ENCODE measurements around the gene RNF220.

DNA sequence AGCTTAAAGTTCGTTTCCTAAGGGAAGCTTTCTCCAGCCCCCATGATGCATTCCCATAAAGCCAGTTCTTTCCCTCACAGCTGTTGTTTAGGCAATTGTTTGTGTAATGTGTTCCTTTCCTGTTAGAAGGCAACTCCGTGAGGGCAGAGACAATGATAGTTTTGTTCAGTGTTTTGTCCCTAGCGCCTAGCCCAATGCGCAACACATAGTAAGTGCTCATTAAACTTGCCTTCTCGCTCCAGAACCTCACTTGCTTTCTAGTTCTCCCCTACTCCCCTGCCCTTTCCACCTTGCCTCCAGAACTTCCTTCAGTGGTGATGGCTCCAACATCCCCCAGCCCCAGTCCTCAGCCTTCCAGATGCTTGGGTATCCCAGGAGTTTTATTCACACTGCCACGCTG is 153.8 kb downstream of the RNF220 start:
- TF ChIP-seq CTCF (IDR thresholded peaks at IDR 0.05): no peak
- no peak for TF ChIP-seq POLR2A (IDR thresholded peaks at IDR 0.05)

All from uterus (tissue), 2 donors.